Measurements from ENCODE around the gene ULK4. TPM values are rescaled to one million over a fixed set of nuclear protein-coding genes. Genes with fewer than 3 reads are reported as not detected.
"Not testable (repeated sequence)": the region's sequence is repeated elsewhere in the genome, so short reads cannot be mapped to it uniquely, and the experiment has no call there.

ULK4 gene
- total RNA-seq, 1 donor = 22.0 TPM

GRCh38 chr3:41288785-41289184, 673.1 kb downstream of the ULK4 start:
- no peak for DNase-seq (ENCODE audit: low read depth)
- no peak overlapping the region for H3K4me3 ChIP-seq (ENCODE audit: low read depth, low read length)
- no peak for TF ChIP-seq CTCF (IDR thresholded peaks at IDR 0.05; ENCODE audit: insufficient read depth, low read depth, low read length)

DNA sequence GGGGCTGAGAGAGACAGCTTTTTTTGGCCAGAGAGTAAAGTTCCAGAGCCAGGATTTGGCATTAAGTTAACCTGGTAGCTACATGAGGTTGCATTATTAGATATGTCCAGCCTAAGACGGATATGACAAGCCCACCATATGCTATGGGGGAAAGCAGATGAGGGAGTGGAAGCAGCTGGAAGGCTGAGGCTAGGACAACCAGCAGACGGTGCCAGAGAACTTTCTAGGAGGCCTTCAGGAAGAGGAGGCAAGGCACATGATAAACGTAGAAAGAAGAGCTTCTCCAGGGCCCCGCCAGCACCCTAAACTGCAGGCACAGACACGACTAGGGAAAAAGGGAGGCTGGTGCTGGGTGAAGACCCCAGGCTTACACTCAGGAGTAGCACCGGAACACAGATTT, 675.6 kb downstream of the ULK4 start:
- no peak for TF ChIP-seq CTCF (IDR thresholded peaks at IDR 0.05; ENCODE audit: insufficient read depth, low read depth, low read length)
- H3K4me3 ChIP-seq (ENCODE audit: low read depth, low read length) = no peak overlapping the region
- no peak for DNase-seq (ENCODE audit: low read depth)

GRCh38 chr3:41284934-41285333, 677.0 kb downstream of the ULK4 start:
- DNase-seq (ENCODE audit: low read depth); H3K4me3 ChIP-seq (ENCODE audit: low read depth, low read length): not testable (repeated sequence)
- peak; percentile 6 for TF ChIP-seq CTCF (IDR thresholded peaks at IDR 0.05; ENCODE audit: insufficient read depth, low read depth, low read length)

DNA sequence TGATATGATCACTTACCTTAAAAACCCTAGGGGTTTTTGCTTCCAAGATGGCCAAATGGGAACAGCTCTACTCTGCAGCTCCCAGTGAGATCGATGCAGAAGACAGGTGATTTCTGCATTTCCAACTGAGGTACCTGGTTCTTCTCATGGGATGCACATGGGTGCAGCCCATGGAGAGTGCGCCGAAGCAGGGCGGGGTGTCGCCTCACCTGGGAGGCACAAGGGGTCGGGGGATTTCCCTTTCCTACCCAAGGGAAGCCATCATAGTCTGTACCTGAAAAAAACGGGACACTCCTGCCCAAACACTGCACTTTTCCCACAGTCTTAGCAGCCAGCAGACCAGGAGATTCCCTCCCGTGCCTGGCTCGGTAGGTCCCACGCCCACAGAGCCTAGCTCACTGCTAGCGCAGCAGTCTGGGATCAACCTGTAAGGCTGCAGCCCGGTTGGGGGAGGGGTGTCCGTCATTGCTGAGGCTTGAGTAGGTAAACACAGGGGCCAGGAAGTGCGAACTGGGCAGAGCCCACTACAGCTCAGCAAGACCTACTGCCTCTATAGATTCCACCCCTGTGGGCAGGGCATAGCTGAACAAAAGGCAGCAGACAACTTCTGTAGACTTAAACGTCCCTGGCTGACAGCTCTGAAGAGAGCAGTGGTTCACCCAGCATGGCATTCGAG, 684.0 kb downstream of the ULK4 start:
- no peak for DNase-seq (ENCODE audit: low read depth)
- H3K4me3 ChIP-seq (ENCODE audit: low read depth, low read length) = no peak overlapping the region
- no peak for TF ChIP-seq CTCF (IDR thresholded peaks at IDR 0.05; ENCODE audit: insufficient read depth, low read depth, low read length)

DNA sequence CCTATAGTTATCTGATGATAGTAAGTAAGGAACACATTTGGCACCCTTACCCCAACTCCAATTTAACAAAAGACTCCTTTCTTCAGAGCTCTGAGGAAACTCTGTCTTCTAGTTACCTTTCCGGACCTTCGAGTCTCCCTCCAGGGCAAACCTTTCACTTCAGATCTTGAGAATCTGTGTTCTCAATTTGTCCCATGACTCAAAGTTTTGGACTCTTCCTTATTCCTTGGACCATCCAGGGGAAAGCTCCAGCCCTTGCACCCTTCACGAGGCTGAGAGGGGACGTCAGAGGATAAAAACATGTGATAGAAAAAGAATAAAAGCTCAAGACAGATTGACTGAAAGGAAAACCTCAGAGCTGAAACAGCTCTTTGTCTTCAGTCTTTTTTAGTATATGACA, 685.7 kb downstream of the ULK4 start:
- TF ChIP-seq CTCF (IDR thresholded peaks at IDR 0.05; ENCODE audit: insufficient read depth, low read depth, low read length) = no peak
- peak; percentile 5 for DNase-seq (ENCODE audit: low read depth)
- H3K4me3 ChIP-seq (ENCODE audit: low read depth, low read length) = no peak overlapping the region

DNA sequence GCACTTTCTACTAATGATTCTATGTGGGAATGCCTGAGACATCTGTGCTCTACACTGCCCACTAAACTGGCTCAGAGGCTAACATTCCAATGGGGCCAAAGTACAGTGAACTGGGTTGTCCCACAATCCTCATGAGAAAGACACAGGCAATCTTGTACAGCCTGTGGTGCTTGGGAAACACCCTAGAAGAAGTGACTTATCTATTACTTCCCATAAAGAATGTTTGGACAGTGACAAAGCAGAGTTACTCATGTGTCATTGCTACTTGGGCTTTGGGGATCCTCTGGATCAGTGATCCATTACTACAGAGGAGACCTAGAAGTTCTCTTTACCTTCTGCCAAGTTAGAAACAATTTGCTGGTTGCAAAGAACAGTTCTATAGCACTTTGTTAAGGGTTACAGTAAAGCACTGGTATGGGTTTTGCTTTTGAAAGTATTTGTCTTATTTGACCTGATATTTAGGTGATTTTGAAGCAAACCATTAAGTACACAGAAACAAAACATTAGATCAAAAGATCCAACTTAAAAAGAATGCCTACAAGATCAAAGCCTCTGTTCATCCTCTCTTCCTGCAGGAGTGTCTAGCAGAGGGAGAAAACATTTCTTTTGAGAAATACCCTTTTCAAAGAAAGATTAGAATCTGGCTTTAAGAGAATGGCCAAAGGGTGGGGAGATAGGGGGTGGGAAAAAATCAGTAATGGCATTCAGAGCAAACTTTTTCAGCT, 686.8 kb downstream of the ULK4 start:
- peak; percentile 39 for DNase-seq (ENCODE audit: low read depth)
- no peak overlapping the region for H3K4me3 ChIP-seq (ENCODE audit: low read depth, low read length)
- TF ChIP-seq CTCF (IDR thresholded peaks at IDR 0.05; ENCODE audit: insufficient read depth, low read depth, low read length) = no peak

All from fibroblast of villous mesenchyme (primary cell).